IMR-90 (cell line): ENCODE data around the gene MGAT5. TPM values are rescaled to one million over a fixed set of nuclear protein-coding genes. Genes with fewer than 3 reads are reported as not detected.

Source experiments
- ATAC-seq: fragments of 200-7000 bp; cut with Tn5 transposase; 2 replicates; pipeline ENCODE4 v1.9.1; 2020; ENCODE audit warnings: low read depth, mild to moderate bottlenecking, moderate library complexity
- BruUV-seq: library from RNA; stranded (reverse); fragments of 400-500 nt; replicated peaks from 2 replicates; lab custom pipeline; 2021; lab: Mats Ljungman, UMichigan
- CTCF ChIA-PET: fragments of 300-600 bp; formaldehyde crosslinking; extraction: SDS; loops from one replicate; lab custom pipeline; 2021; ENCODE audit warnings: antibody characterized with exemption; lab: Yijun Ruan, JAX
- POLR2A ChIA-PET: fragments of 300-600 bp; sonication (Branson Sonifier 250); formaldehyde crosslinking; loops from one replicate; lab custom pipeline; 2022; ENCODE audit warnings: antibody characterized with exemption; ENCODE audit not compliant: unreplicated experiment; lab: Charles Lee
- DNase-seq: peaks from one replicate; pipeline ENCODE4 v3.0.0; 2013
- H2AFZ ChIP-seq: replicated peaks from 2 replicates; pipeline ENCODE3; 2013; ENCODE audit warnings: low read length, mild to moderate bottlenecking; ENCODE audit not compliant: poor library complexity
- H2AK5ac ChIP-seq: 2 replicates; pipeline ENCODE4 v1.6.1; 2013; ENCODE audit warnings: low read depth, low read length, inconsistent platforms
- H2AK9ac ChIP-seq: replicated peaks from 2 replicates; pipeline ENCODE3; 2013; ENCODE audit warnings: mild to moderate bottlenecking, low read depth, low read length, moderate library complexity; ENCODE audit not compliant: poor library complexity
- H2BK120ac ChIP-seq: 2 replicates; pipeline ENCODE4 v1.6.1; 2013; ENCODE audit warnings: low read depth, low read length, inconsistent platforms
- H2BK15ac ChIP-seq: 3 replicates; pipeline ENCODE4 v1.6.1; 2013; ENCODE audit warnings: low read depth, low read length, inconsistent platforms
- H2BK20ac ChIP-seq: 2 replicates; pipeline ENCODE4 v1.6.1; 2013; ENCODE audit warnings: low read depth, mild to moderate bottlenecking, inconsistent platforms, low read length, moderate library complexity
- H2BK5ac ChIP-seq: 2 replicates; pipeline ENCODE4 v1.6.1; 2013; ENCODE audit warnings: mild to moderate bottlenecking, low read depth, low read length, inconsistent platforms; ENCODE audit not compliant: poor library complexity, severe bottlenecking
- H3K14ac ChIP-seq: replicated peaks from 2 replicates; pipeline ENCODE4 v1.6.1; 2013; ENCODE audit warnings: low read depth, low read length, inconsistent platforms
- H3K18ac ChIP-seq: 2 replicates; pipeline ENCODE4 v1.6.1; 2013; ENCODE audit warnings: low read depth, low read length, control low read depth
- H3K23ac ChIP-seq: 2 replicates; pipeline ENCODE4 v1.6.1; 2013; ENCODE audit warnings: low read depth, low read length, inconsistent platforms
- H3K27ac ChIP-seq: 2 replicates; pipeline ENCODE4 v1.5.1; 2013; ENCODE audit warnings: mild to moderate bottlenecking, control low read depth, low read length; ENCODE audit not compliant: insufficient read depth
- H3K27me3 ChIP-seq: 2 replicates; pipeline ENCODE4 v1.6.1; 2013; ENCODE audit warnings: low read length; ENCODE audit not compliant: control insufficient read depth, insufficient read depth
- H3K36me3 ChIP-seq: 2 replicates; pipeline ENCODE4 v1.6.1; 2013; ENCODE audit warnings: low read length, mixed read lengths; ENCODE audit not compliant: control insufficient read depth, insufficient read depth
- H3K4ac ChIP-seq: 2 replicates; pipeline ENCODE4 v1.6.1; 2013; ENCODE audit warnings: low read depth, low read length, inconsistent platforms
- H3K4me1 ChIP-seq: 2 replicates; pipeline ENCODE4 v1.6.1; 2013; ENCODE audit warnings: low read length, mixed read lengths; ENCODE audit not compliant: control insufficient read depth, insufficient read depth
- H3K4me2 ChIP-seq: 2 replicates; pipeline ENCODE4 v1.6.1; 2013; ENCODE audit warnings: low read depth, mild to moderate bottlenecking, control low read depth, low read length, moderate library complexity
- H3K4me3 ChIP-seq: 2 replicates; pipeline ENCODE4 v1.5.1; 2013; ENCODE audit warnings: low read depth, mild to moderate bottlenecking, control low read depth, low read length, moderate library complexity; ENCODE audit not compliant: insufficient read depth
- H3K56ac ChIP-seq: 2 replicates; pipeline ENCODE4 v1.6.1; 2013; ENCODE audit warnings: low read length, inconsistent platforms; ENCODE audit not compliant: insufficient read depth; ENCODE audit errors: extremely low read depth
- H3K79me1 ChIP-seq, 2 experiments: 2 replicates each; pipeline ENCODE4 v1.6.1; 2013; ENCODE audit warnings: low read length in 2 of 2, inconsistent platforms in 1 of 2, low read depth in 1 of 2
- H3K9ac ChIP-seq: 2 replicates; pipeline ENCODE4 v1.6.1; 2013; ENCODE audit warnings: low read depth, low read length, control low read depth
- H3K9me1 ChIP-seq: 2 replicates; pipeline ENCODE4 v1.6.1; 2013; ENCODE audit warnings: low read length, inconsistent platforms; ENCODE audit not compliant: insufficient read depth
- H3K9me3 ChIP-seq: 2 replicates; pipeline ENCODE4 v1.6.1; 2013; ENCODE audit warnings: low read length; ENCODE audit not compliant: control insufficient read depth, insufficient read depth
- H4K20me1 ChIP-seq: 2 replicates; pipeline ENCODE4 v1.6.1; 2013; ENCODE audit warnings: low read length, inconsistent platforms; ENCODE audit not compliant: insufficient read depth
- H4K5ac ChIP-seq: 2 replicates; pipeline ENCODE4 v1.6.1; 2013; ENCODE audit warnings: mild to moderate bottlenecking, low read depth, low read length, control low read depth
- H4K8ac ChIP-seq, 2 experiments: 2 replicates each; pipeline ENCODE4 v1.6.1; 2013; ENCODE audit warnings: low read depth in 2 of 2, low read length in 2 of 2, control low read depth in 1 of 2, inconsistent platforms in 1 of 2
- H4K91ac ChIP-seq: 2 replicates; pipeline ENCODE4 v1.6.1; 2013; ENCODE audit warnings: low read depth, low read length, inconsistent platforms; ENCODE audit not compliant: insufficient read depth
- BHLHE40 ChIP-seq: fragments of 150-350 bp; IDR thresholded peaks from 2 replicates; pipeline ENCODE4 v1.6.1; 2016; ENCODE audit warnings: mild to moderate bottlenecking, low read depth, low read length
- CTCF ChIP-seq: conservative IDR thresholded peaks from 2 replicates; pipeline ENCODE4 v1.5.1; 2012; ENCODE audit warnings: mild to moderate bottlenecking, low read depth, low read length, improper control_type of control experiment
- FOS ChIP-seq: fragments of 150-350 bp; IDR thresholded peaks from 2 replicates; pipeline ENCODE4 v1.6.1; 2016; ENCODE audit warnings: low read depth, low read length
- MAFK ChIP-seq: IDR thresholded peaks from 2 replicates; pipeline ENCODE4 v1.6.1; 2012; ENCODE audit warnings: low read depth, low read length, improper control_type of control experiment
- MAZ ChIP-seq: IDR thresholded peaks from 2 replicates; pipeline ENCODE4 v1.6.1; 2012; ENCODE audit warnings: low read depth, mild to moderate bottlenecking, low read length, improper control_type of control experiment, moderate library complexity, borderline replicate concordance
- RAD21 ChIP-seq: IDR thresholded peaks from 2 replicates; pipeline ENCODE4 v1.6.1; 2012; ENCODE audit warnings: low read length, improper control_type of control experiment
- RCOR1 ChIP-seq: IDR thresholded peaks from 2 replicates; pipeline ENCODE4 v1.6.1; 2012; ENCODE audit warnings: mild to moderate bottlenecking, low read length, improper control_type of control experiment; ENCODE audit not compliant: insufficient replicate concordance
- RFX5 ChIP-seq: IDR thresholded peaks from 2 replicates; pipeline ENCODE4 v1.8.0; 2012; ENCODE audit warnings: low read depth, mild to moderate bottlenecking, low read length, moderate library complexity
- SMC3 ChIP-seq: fragments of 150-350 bp; IDR thresholded peaks from 2 replicates; pipeline ENCODE4 v1.6.1; 2016; ENCODE audit warnings: low read depth, mild to moderate bottlenecking, antibody characterized with exemption, low read length, moderate library complexity
- WGBS, 2 experiments: methylation state at CpG; one replicate each; pipeline versions ENCODE4 v1.1.5 to v1.1.7; 2013; ENCODE audit warnings: missing lambda C conversion rate in 2 of 2; ENCODE audit not compliant: insufficient read length in 1 of 2; ENCODE audit errors: extremely low coverage in 2 of 2; 5-methylcytosine and 5-hydroxymethylcytosine counted together
- dilution Hi-C: fragments of 300-500 bp; cut with HindIII; formaldehyde crosslinking; loops from one replicate; pipeline ENCODE4 v1.14.3; 2018; ENCODE audit warnings: low sequenced_read_pairs; ENCODE audit not compliant: unreplicated experiment
- in situ Hi-C: fragments of 300-500 bp; cut with MboI; formaldehyde crosslinking; loops from 3 replicates; pipeline ENCODE4 v1.14.3; 2019; ENCODE audit warnings: low sequenced_read_pairs, inconsistent platforms, mixed read lengths
- intact Hi-C: fragments of 100-400 bp; cut with micrococcal nuclease; formaldehyde crosslinking; loops from 2 replicates; pipeline ENCODE4 v1.10.0; 2022
- polyA plus RNA-seq, 3 experiments: library from polyadenylated mRNA; depleted of rRNA; stranded (reverse); fragments of >200 nt; gene quantifications; 2 replicates each; pipeline ENCODE4 v1.2.3, GENCODE V29; 2012; ENCODE audit warnings: low replicate concordance in 1 of 3
- total RNA-seq: library from RNA; depleted of rRNA; stranded (reverse); fragments of >200 nt; gene quantifications from 2 replicates; pipeline ENCODE4 v1.2.3, GENCODE V29; 2012

MGAT5 gene
- total and polyA plus RNA-seq, 2 of the 4 experiments (the other 2 are of a cell fraction): 22.9 to 59.9 TPM

GRCh38 chr2:134411279-134411827 is 157.5 kb downstream of the MGAT5 start:
- intact Hi-C loops (loop anchor here (5.0 kb wide), 1 partner anchor 179 kb away; no protein-coding TSS in a partner anchor), in situ Hi-C loops (loop anchor here (5.0 to 25.0 kb wide), 2 partner anchors 294 to 524 kb away; no protein-coding TSS in a partner anchor), dilution Hi-C loops (no loop called here)
- H2AK9ac ChIP-seq: peak overlapping the region; percentile 87
- peak overlapping the region; percentile 49; the same call in 1 of the 2 replicates for H4K5ac ChIP-seq
- H3K27me3 ChIP-seq: no peaks in the 10 kb centered on the region
- peak overlapping the region; percentile 80 for H2BK15ac ChIP-seq
- peak overlapping the region; percentile 60 for H2AFZ ChIP-seq
- peak overlapping the region; percentile 89 for H2BK120ac ChIP-seq
- ATAC-seq: no peak
- peaks cover 6% of the 10 kb centered on the region for H3K36me3 ChIP-seq
- TF ChIP-seq MAZ (no peak), RFX5 (no peak), CTCF (no peak), RCOR1 (no peak), MAFK (no peak), BHLHE40 (no peak), RAD21 (no peak), SMC3 (no peak), FOS (no peak)
- peak overlapping the region; percentile 24 for H3K27ac ChIP-seq
- POLR2A ChIA-PET: no interaction called here
- H3K56ac ChIP-seq: peak overlapping the region; percentile 34; the same call in 1 of the 2 replicates
- H3K9me1 ChIP-seq: peaks cover 35% of the 10 kb centered on the region
- H4K20me1 ChIP-seq: peaks cover 6% of the 10 kb centered on the region; the same call in 1 of the 2 replicates
- peaks cover 44% of the 10 kb centered on the region for H3K4me1 ChIP-seq
- BruUV-seq: no TSS peak
- no CpG with 5 or more reads among the region's 6 CpGs for WGBS, 2 experiments
- peak overlapping the region; percentile 75 for H3K14ac ChIP-seq
- peak overlapping the region; percentile 32 for H2BK5ac ChIP-seq
- H3K18ac ChIP-seq: peak overlapping the region; percentile 24
- peak overlapping the region; percentile 86 for H2BK20ac ChIP-seq
- H4K91ac ChIP-seq: peak overlapping the region; percentile 89
- peak overlapping the region; percentile 82 for H3K4ac ChIP-seq
- H3K9me3 ChIP-seq: no peaks in the 10 kb centered on the region
- H3K4me3 ChIP-seq: no peak overlapping the region
- H2AK5ac ChIP-seq: peak overlapping the region; percentile 72
- peak overlapping the region; percentile 69 to 88; a peak in 3 of 4 replicates for H4K8ac ChIP-seq
- no peak overlapping the region for H3K4me2 ChIP-seq
- H3K23ac ChIP-seq: peak overlapping the region; percentile 48; the same call in 1 of the 2 replicates
- CTCF ChIA-PET: interaction anchor here (0.6 to 2.9 kb wide), 18 partner anchors 10 to 527 kb away, joined by 3 to 30 read pairs (median 6); no protein-coding TSS in a partner anchor
- DNase-seq: no peak
- peak overlapping the region; percentile 9; the same call in 1 of the 2 replicates for H3K9ac ChIP-seq
- peaks cover 18 to 58% of the 10 kb centered on the region in 2 experiments for H3K79me1 ChIP-seq
